K562 (cell line): ENCODE data around the gene RAD1.

ENCODE experiments used
- BACH1 ChIP-seq: fragments of 200-800 bp; sonication (Bioruptor generic); IDR thresholded peaks from 2 replicates; pipeline ENCODE4 v1.6.1; 2016; ENCODE audit warnings: missing genetic modification characterization, missing compliant biosample characterization
- BHLHE40 ChIP-seq: IDR thresholded peaks from 2 replicates; pipeline ENCODE4 v1.6.1; 2011; ENCODE audit warnings: low read length, improper control_type of control experiment
- BRCA1 ChIP-seq, 2 experiments: fragments of 450-650 bp in 1 of 2; sonication (generic) in 1 of 2; formaldehyde crosslinking in 1 of 2; IDR thresholded peaks; 2 replicates each; pipeline versions ENCODE4 v1.5.0 to v1.6.1; 2017 to 2020; ENCODE audit warnings: mild to moderate bottlenecking in 1 of 2, missing genetic modification reagents in 1 of 2
- CBX5 ChIP-seq: IDR thresholded peaks from 2 replicates; pipeline ENCODE4 v1.6.1; 2014; ENCODE audit warnings: low read depth, borderline replicate concordance
- CTCF ChIP-seq, 3 experiments: IDR thresholded peaks in 2 of 3; conservative IDR thresholded peaks in 1 of 3; 2 replicates each; pipeline ENCODE4 v1.5.1; 2011 to 2012; ENCODE audit warnings: low read length in 3 of 3, mild to moderate bottlenecking in 3 of 3, control low read depth in 2 of 3, improper control_type of control experiment in 1 of 3, inconsistent platforms in 1 of 3, low read depth in 1 of 3, mixed read lengths in 1 of 3, moderate library complexity in 1 of 3; ENCODE audit not compliant: insufficient read depth in 2 of 3
- MAFK ChIP-seq: IDR thresholded peaks from 2 replicates; pipeline ENCODE4 v1.6.1; 2011; ENCODE audit warnings: low read length, improper control_type of control experiment
- MYC ChIP-seq, 2 experiments: fragments of 250-450 bp in 1 of 2; sonication (Bioruptor Pico) in 1 of 2; IDR thresholded peaks; 2 replicates each; pipeline versions ENCODE4 v1.5.1 to v1.6.1; 2012 to 2021; ENCODE audit warnings: low read depth in 2 of 2, borderline replicate concordance in 1 of 2, improper control_type of control experiment in 1 of 2, low read length in 1 of 2, mild to moderate bottlenecking in 1 of 2, moderate library complexity in 1 of 2
- NELFE ChIP-seq: IDR thresholded peaks from 2 replicates; pipeline ENCODE4 v1.6.1; 2011; ENCODE audit warnings: mild to moderate bottlenecking; ENCODE audit not compliant: insufficient read depth, insufficient read length
- PRPF4 ChIP-seq: fragments of 200-400 bp; formaldehyde crosslinking; IDR thresholded peaks from one replicate; pipeline ENCODE4 v1.6.1; 2017; ENCODE audit warnings: low read length, low read depth, mild to moderate bottlenecking; ENCODE audit not compliant: insufficient read depth, poor library complexity, severe bottlenecking
- RAD21 ChIP-seq, 2 experiments: fragments of 250-450 bp in 1 of 2; fragments of 450-650 bp in 1 of 2; sonication (Bioruptor Pico) in 1 of 2; formaldehyde crosslinking in 1 of 2; IDR thresholded peaks in 1 of 2; conservative IDR thresholded peaks in 1 of 2; 2 replicates each; pipeline versions ENCODE4 v1.4.0 to v1.8.0; 2020 to 2022; ENCODE audit warnings: mild to moderate bottlenecking in 2 of 2, moderate library complexity in 1 of 2
- SPI1 ChIP-seq: IDR thresholded peaks from 2 replicates; pipeline ENCODE4 v1.6.1; 2011; ENCODE audit warnings: low read depth, low read length, control low read depth, borderline replicate concordance
- TFAM ChIP-seq: fragments of 250-450 bp; sonication (Bioruptor Pico); conservative IDR thresholded peaks from 2 replicates; pipeline ENCODE4 v1.5.0; 2021; ENCODE audit warnings: mild to moderate bottlenecking, moderate library complexity
- YY1 ChIP-seq, 3 experiments: IDR thresholded peaks; 2 replicates each; pipeline ENCODE4 v1.6.1; 2011; ENCODE audit warnings: low read length in 2 of 3, mild to moderate bottlenecking in 2 of 3, moderate library complexity in 2 of 3, borderline replicate concordance in 1 of 3, control low read depth in 1 of 3, low read depth in 1 of 3; ENCODE audit not compliant: insufficient read depth in 3 of 3, insufficient replicate concordance in 2 of 3, control insufficient read depth in 1 of 3, insufficient read length in 1 of 3; ENCODE audit errors: extremely low read depth in 1 of 3
- ZNF75A ChIP-seq: fragments of 450-650 bp; formaldehyde crosslinking; IDR thresholded peaks from 2 replicates; pipeline ENCODE4 v1.4.0; 2020; ENCODE audit warnings: mild to moderate bottlenecking

DNA sequence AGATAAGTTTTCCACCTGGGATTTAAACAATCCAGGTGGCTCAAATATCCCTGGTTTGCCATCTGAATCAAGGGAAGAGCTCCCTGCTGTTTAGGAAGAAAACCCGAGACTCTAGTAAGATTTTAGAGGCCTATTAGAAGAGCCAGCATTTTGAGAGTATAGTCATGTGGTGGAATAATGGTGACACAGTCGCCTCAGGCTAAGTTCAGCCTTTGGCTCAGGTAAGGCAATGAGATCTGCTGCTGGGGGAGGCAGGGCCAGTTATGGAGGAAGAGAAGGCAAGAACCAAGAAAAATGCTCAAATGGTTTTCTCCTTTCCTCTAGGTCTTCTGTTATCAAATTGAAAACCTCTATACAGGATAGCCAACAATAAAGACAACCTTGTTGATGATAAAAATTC lies 16.2 kb downstream of the RAD1 start:
- no peak for TF ChIP-seq BACH1
- no peak for TF ChIP-seq CBX5
- no peak for TF ChIP-seq RAD21 (CRISPR knock-in tag; conservative IDR thresholded peaks at IDR 0.05 in 1 of 2, IDR thresholded peaks at IDR 0.05 in 1 of 2)
- no peak for TF ChIP-seq MYC (IDR thresholded peaks at IDR 0.05; ENCODE audit: low read depth, low read length)
- no peak for TF ChIP-seq MYC (CRISPR knock-in tag; IDR thresholded peaks at IDR 0.05; ENCODE audit: borderline replicate concordance, low read depth)
- no peak for TF ChIP-seq BRCA1 (IDR thresholded peaks at IDR 0.05)
- no peak for TF ChIP-seq BRCA1 (CRISPR knock-in tag; IDR thresholded peaks at IDR 0.05)
- TF ChIP-seq BHLHE40, result no peak
- TF ChIP-seq MAFK, result no peak
- no peak for TF ChIP-seq YY1 (IDR thresholded peaks at IDR 0.05; ENCODE audit: borderline replicate concordance in 1 of 3, control insufficient read depth in 1 of 3, extremely low read depth in 1 of 3, insufficient read depth in 3 of 3, insufficient read length in 1 of 3, insufficient replicate concordance in 2 of 3, low read depth in 1 of 3, low read length in 2 of 3)
- TF ChIP-seq PRPF4, result no peak
- TF ChIP-seq NELFE, result no peak
- TF ChIP-seq CTCF (IDR thresholded peaks at IDR 0.05 in 2 of 3, conservative IDR thresholded peaks at IDR 0.05 in 1 of 3; ENCODE audit: insufficient read depth in 2 of 3, low read depth in 1 of 3, low read length in 3 of 3), result no peak
- no peak for TF ChIP-seq SPI1
- no peak for TF ChIP-seq TFAM (CRISPR knock-in tag)
- TF ChIP-seq ZNF75A (CRISPR knock-in tag), result no peak
